ENCODE results near the gene RAB28. TPM values are rescaled to one million over a fixed set of nuclear protein-coding genes. Genes with fewer than 3 reads are reported as not detected.

The RAB28 gene
- total RNA-seq, 1 donor from 2014 or later = 11.9 TPM

DNA sequence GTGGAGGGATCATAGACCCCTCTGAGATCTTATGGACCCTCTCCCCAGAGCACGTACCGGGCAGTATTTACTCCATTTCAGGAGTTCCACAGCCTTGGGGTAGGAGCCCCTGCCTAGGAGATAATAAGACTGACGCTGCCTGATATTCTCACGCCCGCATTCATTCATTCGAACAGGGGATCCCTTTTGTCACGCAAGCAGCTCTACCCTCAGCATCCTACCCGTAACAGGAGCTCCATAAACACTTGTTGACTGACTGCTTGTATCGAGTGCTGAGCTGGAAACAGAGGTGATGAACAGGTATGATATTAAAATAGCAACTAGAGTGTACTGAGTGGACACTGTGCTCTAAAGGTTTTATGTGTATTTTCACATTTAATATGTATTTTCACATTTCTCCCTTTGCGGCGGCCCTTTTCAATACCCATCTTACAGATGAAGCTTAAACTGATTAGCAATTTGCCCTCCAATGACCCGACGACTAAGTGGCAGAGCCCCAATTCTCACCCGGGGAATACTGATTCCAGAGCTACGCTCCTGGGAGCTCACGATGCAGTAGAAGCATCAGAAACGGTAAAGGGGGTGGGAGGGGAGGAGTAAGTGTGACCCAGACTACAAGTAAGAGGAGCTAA is 888 bp downstream of the RAB28 start:
- H3K4me2 ChIP-seq (ENCODE audit: low read length) = peak overlapping the region; percentile 97
- H3K9me3 ChIP-seq (ENCODE audit: insufficient read depth, low read depth, low read length) = no peaks in the 10 kb centered on the region
- Mint-ChIP-seq H3K27ac (ENCODE audit: unreplicated experiment) (peak overlapping the region; percentile 93), H3K4me1 (ENCODE audit: low read depth, unreplicated experiment) (peaks cover 20% of the 10 kb centered on the region), H3K27me3 (ENCODE audit: low read depth, unreplicated experiment) (no peaks in the 10 kb centered on the region), H3K4me3 (ENCODE audit: unreplicated experiment) (peak overlapping the region; percentile 98), H3K36me3 (ENCODE audit: low read depth, unreplicated experiment) (no peaks in the 10 kb centered on the region), H3K9me3 (ENCODE audit: unreplicated experiment) (no peaks in the 10 kb centered on the region)
- H3K4me3 ChIP-seq (ENCODE audit: insufficient read depth, low read depth, low read length) = peak overlapping the region; percentile 74
- no peaks in the 10 kb centered on the region for H3K36me3 ChIP-seq (ENCODE audit: insufficient read depth, low read length)
- peak overlapping the region; percentile 99 for H3K27ac ChIP-seq (ENCODE audit: low read depth, low read length)
- H2AFZ ChIP-seq (ENCODE audit: low read depth, low read length) = peak overlapping the region; percentile 73
- peak; percentile 22 for DNase-seq (ENCODE audit: low read depth)
- no peaks in the 10 kb centered on the region for H3K27me3 ChIP-seq (ENCODE audit: insufficient read depth, low read length)
- TF ChIP-seq, protein P1, sequence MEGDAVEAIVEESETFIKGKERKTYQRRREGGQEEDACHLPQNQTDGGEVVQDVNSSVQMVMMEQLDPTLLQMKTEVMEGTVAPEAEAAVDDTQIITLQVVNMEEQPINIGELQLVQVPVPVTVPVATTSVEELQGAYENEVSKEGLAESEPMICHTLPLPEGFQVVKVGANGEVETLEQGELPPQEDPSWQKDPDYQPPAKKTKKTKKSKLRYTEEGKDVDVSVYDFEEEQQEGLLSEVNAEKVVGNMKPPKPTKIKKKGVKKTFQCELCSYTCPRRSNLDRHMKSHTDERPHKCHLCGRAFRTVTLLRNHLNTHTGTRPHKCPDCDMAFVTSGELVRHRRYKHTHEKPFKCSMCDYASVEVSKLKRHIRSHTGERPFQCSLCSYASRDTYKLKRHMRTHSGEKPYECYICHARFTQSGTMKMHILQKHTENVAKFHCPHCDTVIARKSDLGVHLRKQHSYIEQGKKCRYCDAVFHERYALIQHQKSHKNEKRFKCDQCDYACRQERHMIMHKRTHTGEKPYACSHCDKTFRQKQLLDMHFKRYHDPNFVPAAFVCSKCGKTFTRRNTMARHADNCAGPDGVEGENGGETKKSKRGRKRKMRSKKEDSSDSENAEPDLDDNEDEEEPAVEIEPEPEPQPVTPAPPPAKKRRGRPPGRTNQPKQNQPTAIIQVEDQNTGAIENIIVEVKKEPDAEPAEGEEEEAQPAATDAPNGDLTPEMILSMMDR (IDR thresholded peaks at IDR 0.05; ENCODE audit: insufficient read depth, low read depth, low read length) = no peak
- no peak for TF ChIP-seq EZH2 (IDR thresholded peaks at IDR 0.05; ENCODE audit: insufficient read depth, low read length)
- H3K79me2 ChIP-seq (ENCODE audit: insufficient read depth, low read length) = peaks cover 40% of the 10 kb centered on the region
- no peak for FAIRE-seq
- H4K20me1 ChIP-seq (ENCODE audit: insufficient read depth, low read length) = peaks cover 7% of the 10 kb centered on the region
- peak overlapping the region; percentile 95 for H3K9ac ChIP-seq (ENCODE audit: low read length)
- H3K4me1 ChIP-seq (ENCODE audit: insufficient read depth, low read length) = peaks cover 10% of the 10 kb centered on the region

DNA sequence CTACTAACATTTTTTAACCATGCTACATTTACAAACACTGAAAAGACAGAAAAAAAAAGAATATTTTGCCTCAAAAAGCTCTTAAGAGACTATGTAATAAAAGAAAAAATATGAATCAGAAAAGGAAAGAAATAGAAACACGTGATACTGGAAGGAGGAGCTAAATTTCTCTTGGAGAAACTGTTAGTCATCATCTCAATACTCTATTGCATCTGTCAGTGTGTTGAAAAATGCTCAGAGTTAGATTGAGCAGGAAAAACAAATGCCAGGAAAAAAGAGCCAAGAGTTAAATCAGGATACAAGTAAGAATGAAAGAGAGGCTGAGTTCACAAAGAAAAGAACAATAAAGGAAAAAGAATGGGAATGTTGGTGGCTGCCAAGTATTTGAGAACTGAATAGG is 2.6 kb downstream of the RAB28 start:
- no peaks in the 10 kb centered on the region for H3K9me3 ChIP-seq (ENCODE audit: insufficient read depth, low read depth, low read length)
- peaks cover 14% of the 10 kb centered on the region for H3K4me1 ChIP-seq (ENCODE audit: insufficient read depth, low read length)
- no peaks in the 10 kb centered on the region for H3K9me3 Mint-ChIP-seq (ENCODE audit: unreplicated experiment)
- peak overlapping the region; percentile 14 for H3K27ac Mint-ChIP-seq (ENCODE audit: unreplicated experiment)
- peak overlapping the region; percentile 5 for H3K4me3 Mint-ChIP-seq (ENCODE audit: unreplicated experiment)
- no peak overlapping the region for H2AFZ ChIP-seq (ENCODE audit: low read depth, low read length)
- H4K20me1 ChIP-seq (ENCODE audit: insufficient read depth, low read length) = peaks cover 7% of the 10 kb centered on the region
- no peak overlapping the region for H3K4me3 ChIP-seq (ENCODE audit: insufficient read depth, low read depth, low read length)
- H3K27me3 Mint-ChIP-seq (ENCODE audit: low read depth, unreplicated experiment) = no peaks in the 10 kb centered on the region
- FAIRE-seq (no peak), DNase-seq (ENCODE audit: low read depth) (peak; percentile 54)
- H3K36me3 Mint-ChIP-seq (ENCODE audit: low read depth, unreplicated experiment) = no peaks in the 10 kb centered on the region
- H3K36me3 ChIP-seq (ENCODE audit: insufficient read depth, low read length) = no peaks in the 10 kb centered on the region
- peaks cover 26% of the 10 kb centered on the region for H3K4me1 Mint-ChIP-seq (ENCODE audit: low read depth, unreplicated experiment)
- peak overlapping the region; percentile 64 for H3K4me2 ChIP-seq (ENCODE audit: low read length)
- H3K27ac ChIP-seq (ENCODE audit: low read depth, low read length) = peak overlapping the region; percentile 49
- H3K9ac ChIP-seq (ENCODE audit: low read length) = peak overlapping the region; percentile 23
- H3K27me3 ChIP-seq (ENCODE audit: insufficient read depth, low read length) = no peaks in the 10 kb centered on the region
- peaks cover 40% of the 10 kb centered on the region for H3K79me2 ChIP-seq (ENCODE audit: insufficient read depth, low read length)
- TF ChIP-seq, protein P1 (IDR thresholded peaks at IDR 0.05; ENCODE audit: insufficient read depth, low read depth, low read length) = no peak
- no peak for TF ChIP-seq EZH2 (IDR thresholded peaks at IDR 0.05; ENCODE audit: insufficient read depth, low read length)

DNA sequence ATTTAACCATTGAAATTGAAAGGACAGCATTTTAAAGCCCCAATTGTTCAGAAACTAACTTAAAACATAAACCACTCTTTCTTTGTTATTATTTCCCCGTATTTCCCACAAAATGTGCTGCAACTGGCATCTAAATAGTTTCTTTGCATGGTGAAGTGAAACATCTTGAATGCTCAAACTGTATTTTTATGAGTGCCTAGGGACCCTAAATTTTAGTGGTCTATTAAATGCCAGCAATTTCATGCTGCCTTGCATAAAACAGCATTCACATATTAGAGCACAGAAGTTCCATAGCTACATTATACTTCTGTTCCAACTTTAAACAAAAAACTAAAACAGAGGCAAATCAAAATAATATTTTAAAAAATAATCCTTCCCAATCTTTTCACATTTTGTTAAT is 5.4 kb downstream of the RAB28 start:
- Histone ChIP-seq H3K9me3 (ENCODE audit: insufficient read depth, low read depth, low read length) (no peaks in the 10 kb centered on the region), H3K4me3 (ENCODE audit: insufficient read depth, low read depth, low read length) (no peak overlapping the region), H3K4me1 (ENCODE audit: insufficient read depth, low read length) (peaks cover 15% of the 10 kb centered on the region), H3K4me2 (ENCODE audit: low read length) (no peak overlapping the region), H2AFZ (ENCODE audit: low read depth, low read length) (no peak overlapping the region), H3K79me2 (ENCODE audit: insufficient read depth, low read length) (peaks cover 39% of the 10 kb centered on the region), H3K36me3 (ENCODE audit: insufficient read depth, low read length) (peaks cover 5% of the 10 kb centered on the region), H3K27me3 (ENCODE audit: insufficient read depth, low read length) (no peaks in the 10 kb centered on the region), H3K9ac (ENCODE audit: low read length) (no peak overlapping the region), H4K20me1 (ENCODE audit: insufficient read depth, low read length) (peaks cover 7% of the 10 kb centered on the region), H3K27ac (ENCODE audit: low read depth, low read length) (no peak overlapping the region)
- Mint-ChIP-seq H3K27me3 (ENCODE audit: low read depth, unreplicated experiment) (no peaks in the 10 kb centered on the region), H3K4me1 (ENCODE audit: low read depth, unreplicated experiment) (peaks cover 25% of the 10 kb centered on the region), H3K4me3 (ENCODE audit: unreplicated experiment) (no peak overlapping the region), H3K36me3 (ENCODE audit: low read depth, unreplicated experiment) (no peaks in the 10 kb centered on the region), H3K9me3 (ENCODE audit: unreplicated experiment) (no peaks in the 10 kb centered on the region), H3K27ac (ENCODE audit: unreplicated experiment) (no peak overlapping the region)
- no peak for DNase-seq (ENCODE audit: low read depth)
- FAIRE-seq = no peak
- TF ChIP-seq, protein P1 (IDR thresholded peaks at IDR 0.05; ENCODE audit: insufficient read depth, low read depth, low read length) = no peak
- TF ChIP-seq EZH2 (IDR thresholded peaks at IDR 0.05; ENCODE audit: insufficient read depth, low read length) = no peak
